Stimulated activated CD4-positive, alpha-beta T cell treated with anti-CD3 and anti-CD28 coated beads, Interleukin-4, amount 100 ng/mL, for 1 hour (primary cell): ENCODE results near the gene PFN1.

Experiments used
- DNase-seq: peaks from one replicate; pipeline ENCODE4 v3.0.0-alpha.2; 2020

PFN1 gene

GRCh38 chr17:4895657-4896331, 52.5 kb downstream of the PFN1 start:
- no peak for DNase-seq
